Ishikawa (cell line): Measurements from ENCODE around the gene MESD.

Source experiments
- CEBPB ChIP-seq: IDR thresholded peaks from 2 replicates; pipeline ENCODE4 v1.6.1; 2012
- CREB1 ChIP-seq: IDR thresholded peaks from 2 replicates; pipeline ENCODE4 v1.6.1; 2012; ENCODE audit warnings: low read depth
- EGR1 ChIP-seq: IDR thresholded peaks from 2 replicates; pipeline ENCODE4 v1.6.1; 2012
- EP300 ChIP-seq: IDR thresholded peaks from 2 replicates; pipeline ENCODE4 v1.6.1; 2012; ENCODE audit warnings: borderline replicate concordance
- FOXM1 ChIP-seq: IDR thresholded peaks from 2 replicates; pipeline ENCODE4 v1.6.1; 2012; ENCODE audit warnings: low read depth, borderline replicate concordance
- MAX ChIP-seq: IDR thresholded peaks from 2 replicates; pipeline ENCODE4 v1.6.1; 2012
- NFIC ChIP-seq: IDR thresholded peaks from 2 replicates; pipeline ENCODE4 v1.6.1; 2012
- RAD21 ChIP-seq: IDR thresholded peaks from 2 replicates; pipeline ENCODE4 v1.6.1; 2012; ENCODE audit warnings: low read depth
- REST ChIP-seq: IDR thresholded peaks from 2 replicates; pipeline ENCODE4 v1.6.1; 2012; ENCODE audit warnings: low read depth, mild to moderate bottlenecking
- TAF1 ChIP-seq: IDR thresholded peaks from 2 replicates; pipeline ENCODE4 v1.6.1; 2012; ENCODE audit warnings: low read depth, mild to moderate bottlenecking
- TCF12 ChIP-seq: IDR thresholded peaks from 2 replicates; pipeline ENCODE4 v1.6.1; 2012; ENCODE audit warnings: low read depth
- TEAD4 ChIP-seq: IDR thresholded peaks from 2 replicates; pipeline ENCODE4 v1.6.1; 2012
- USF1 ChIP-seq: IDR thresholded peaks from 2 replicates; pipeline ENCODE4 v1.6.1; 2012
- YY1 ChIP-seq: IDR thresholded peaks from 2 replicates; pipeline ENCODE4 v1.6.1; 2012; ENCODE audit warnings: low read depth
- ZBTB7A ChIP-seq: IDR thresholded peaks from 2 replicates; pipeline ENCODE4 v1.6.1; 2012; ENCODE audit warnings: low read depth

MESD gene

GRCh38 chr15:80916056-80916455, 73.6 kb downstream of the MESD start:
- TF ChIP-seq YY1, result no peak
- TF ChIP-seq FOXM1, result no peak
- TF ChIP-seq TCF12, result no peak
- TF ChIP-seq REST, result no peak
- no peak for TF ChIP-seq TEAD4
- no peak for TF ChIP-seq USF1

GRCh38 chr15:80915472-80915871, 74.1 kb downstream of the MESD start:
- TF ChIP-seq CEBPB (no peak), RAD21 (peak; percentile 46)

- no peak for TF ChIP-seq FOXM1
- TF ChIP-seq RAD21, result no peak
- no peak for TF ChIP-seq NFIC
- TF ChIP-seq CEBPB, result no peak
- TF ChIP-seq MAX, result no peak
- TF ChIP-seq TEAD4, result no peak
- TF ChIP-seq REST, result no peak
- no peak for TF ChIP-seq YY1
- no peak for TF ChIP-seq EGR1
These were observed 76.1 kb downstream of the MESD start for GRCh38 chr15:80913541-80913940.

- TF ChIP-seq EGR1, result no peak
- no peak for TF ChIP-seq ZBTB7A
- no peak for TF ChIP-seq NFIC
- no peak for TF ChIP-seq TAF1
- no peak for TF ChIP-seq EP300
- no peak for TF ChIP-seq YY1
- TF ChIP-seq MAX, result no peak
- no peak for TF ChIP-seq USF1
- TF ChIP-seq RAD21, result no peak
- TF ChIP-seq CEBPB, result no peak
- no peak for TF ChIP-seq TCF12
- no peak for TF ChIP-seq CREB1
- no peak for TF ChIP-seq REST
- TF ChIP-seq TEAD4, result no peak
- no peak for TF ChIP-seq FOXM1
These were observed 76.9 kb downstream of the MESD start for GRCh38 chr15:80912673-80913072.

- TF ChIP-seq MAX, result no peak
- no peak for TF ChIP-seq EGR1
These were observed 77.8 kb downstream of the MESD start for GRCh38 chr15:80911821-80912220.

- TF ChIP-seq EP300 (peak; percentile 88), USF1 (peak; percentile 36; the same call in 1 of the 2 replicates), FOXM1 (no peak), REST (no peak), MAX (peak; percentile 84), TCF12 (peak; percentile 90), TEAD4 (peak; percentile 88), YY1 (peak; percentile 86), ZBTB7A (no peak), EGR1 (no peak), CREB1 (no peak), TAF1 (no peak), NFIC (peak; percentile 98), RAD21 (no peak; the same call in 1 of the 2 replicates), CEBPB (no peak)
These were observed 83.4 kb downstream of the MESD start for GRCh38 chr15:80906159-80906766.
